Activated CD4-positive, alpha-beta T cell treated with anti-CD3 and anti-CD28 coated beads, Interleukin-2, Interleukin-4, amounts not matched to agents 100 ng/mL and 50 ng/mL, durations not matched to agents 16 hours and 8 hours (primary cell): ENCODE results near the gene CD151.

ENCODE experiments used
- DNase-seq: peaks from one replicate; pipeline ENCODE4 v3.0.0-alpha.2; 2020; ENCODE audit warnings: low spot score

CD151 gene

DNA sequence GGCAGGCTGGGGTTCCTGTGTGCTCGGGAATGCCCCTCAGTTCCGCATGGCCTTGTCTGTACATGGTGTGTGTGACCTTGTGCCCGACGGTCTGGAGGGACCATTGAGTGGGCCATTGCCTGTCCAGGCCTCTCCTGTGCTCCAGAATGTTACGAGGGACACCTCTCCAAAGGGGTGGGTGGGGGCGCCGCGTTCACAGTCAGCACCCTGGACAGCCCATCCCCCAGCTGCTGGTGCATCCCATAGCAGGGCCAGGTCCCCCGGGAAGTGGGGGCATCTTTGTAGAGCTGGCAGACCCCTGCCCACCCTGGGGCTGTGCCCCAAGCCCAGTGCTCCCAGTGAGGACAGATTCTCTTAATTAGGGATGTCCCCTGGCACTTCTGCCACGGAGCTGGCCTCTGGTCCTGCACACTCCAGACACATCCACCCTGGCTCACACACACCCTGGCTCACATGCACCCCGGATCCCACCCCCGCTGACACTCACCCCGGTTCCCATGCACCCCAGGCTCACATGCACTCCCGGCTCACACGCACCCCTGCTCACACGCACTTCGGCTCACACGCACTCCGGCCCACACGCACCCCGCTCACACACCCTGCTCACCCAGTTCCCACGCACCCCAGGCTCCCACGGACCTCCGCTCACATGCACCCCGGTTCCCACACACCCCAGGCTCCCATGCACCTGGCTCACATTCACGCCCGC lies 25.5 kb downstream of the CD151 start:
- DNase-seq: no peak

DNA sequence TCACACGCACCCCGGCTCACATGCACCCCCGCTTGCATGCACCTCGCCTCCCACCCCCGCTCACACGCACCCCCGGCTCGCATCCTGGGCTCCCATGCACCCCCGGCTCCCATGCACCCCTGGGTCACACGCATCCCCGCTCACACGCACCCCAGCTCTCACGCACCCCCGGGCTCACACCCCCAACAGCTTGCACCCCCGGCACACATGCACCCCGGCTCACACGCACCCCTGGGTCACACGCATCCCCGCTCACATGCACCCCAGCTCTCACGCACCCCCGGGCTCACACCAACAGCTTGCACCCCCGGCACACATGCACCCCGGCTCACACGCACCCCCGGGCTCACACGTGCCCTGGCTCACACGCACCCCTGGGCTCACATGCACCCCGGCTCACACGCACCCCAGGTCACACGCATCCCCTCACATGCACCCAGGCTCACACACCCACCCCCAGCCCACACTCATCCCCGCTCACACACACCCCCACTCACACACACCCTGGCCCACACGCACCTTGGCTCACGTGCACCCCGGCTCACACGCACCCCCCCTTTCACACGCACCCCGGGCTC lies 26.1 kb downstream of the CD151 start:
- no peak for DNase-seq

DNA sequence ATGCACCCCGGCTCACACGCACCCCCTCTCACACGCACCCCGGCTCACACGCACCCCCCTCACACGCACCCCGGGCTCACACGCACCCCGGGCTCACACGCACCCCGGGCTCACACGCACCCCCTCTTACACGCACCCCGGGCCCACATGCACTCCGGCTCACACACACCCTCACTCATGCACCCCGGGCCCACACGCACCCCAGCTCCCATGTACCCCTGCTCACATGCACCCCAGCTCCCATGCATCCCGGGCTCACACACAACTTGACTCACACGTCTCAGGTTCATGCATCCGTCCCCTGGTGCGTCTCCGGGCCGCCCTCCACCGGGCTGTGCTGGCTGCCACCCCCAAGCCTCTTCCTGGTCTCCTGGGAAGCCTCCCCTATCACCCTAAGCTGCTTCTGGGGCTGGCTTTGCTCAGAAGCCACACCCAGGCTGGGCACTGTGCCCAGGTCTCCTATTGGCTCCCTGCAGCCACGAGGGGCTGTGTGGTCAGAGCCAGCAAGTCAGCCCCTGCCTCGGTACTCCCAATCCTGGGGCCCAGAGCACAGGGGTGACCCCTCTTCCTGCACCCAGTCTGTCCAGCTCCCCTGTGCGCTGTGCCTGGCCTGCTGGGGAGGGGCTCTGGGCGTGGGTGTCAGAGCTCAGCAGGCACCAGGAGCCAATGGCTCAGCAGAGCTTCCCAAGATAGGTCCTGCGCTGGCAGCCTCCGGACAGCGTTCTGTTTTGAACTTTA lies 26.8 kb downstream of the CD151 start:
- DNase-seq: no peak

DNA sequence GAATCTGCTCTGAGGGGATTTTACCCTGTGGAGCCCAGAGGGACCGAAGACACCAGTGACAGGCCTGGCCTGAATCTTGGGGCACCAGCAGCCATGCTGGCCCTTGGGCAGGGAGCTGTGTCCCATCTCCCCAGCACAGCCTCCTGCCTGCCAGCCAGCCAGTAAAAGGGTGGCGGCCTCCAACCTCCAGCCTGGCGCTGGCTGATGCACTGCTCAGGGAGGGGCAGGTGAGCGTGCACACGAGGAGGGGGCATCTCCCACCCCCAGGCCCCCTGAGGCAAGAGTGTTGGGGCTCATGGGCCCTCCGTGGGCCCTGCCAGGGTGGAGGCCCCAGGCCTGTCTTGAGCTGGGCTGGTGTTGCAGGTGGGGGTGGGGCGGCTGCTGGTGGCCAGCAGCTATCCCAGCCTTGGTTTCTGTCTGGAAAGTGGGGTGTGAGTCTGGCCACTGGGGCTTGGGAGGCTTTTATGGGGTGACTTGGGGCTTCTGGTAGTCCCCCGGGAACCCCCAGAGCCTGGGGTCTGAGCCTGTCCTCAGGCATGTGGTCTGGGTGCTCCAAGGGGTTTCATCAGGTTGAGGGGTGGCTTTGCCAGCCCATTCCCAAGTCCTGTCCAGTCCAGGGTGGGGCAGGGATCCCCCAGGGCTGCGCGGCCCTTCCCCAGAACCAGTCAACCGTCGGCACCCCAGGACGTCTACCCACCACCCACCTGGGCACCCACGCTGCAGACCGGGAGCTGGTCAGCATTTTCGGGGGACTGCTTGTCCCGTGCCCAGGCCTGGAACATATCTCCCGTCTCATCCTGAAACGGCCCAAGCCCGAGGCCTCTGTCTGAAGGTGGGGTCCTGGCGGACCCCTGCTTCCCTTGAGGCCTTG lies 27.7 kb downstream of the CD151 start:
- no peak for DNase-seq

DNA sequence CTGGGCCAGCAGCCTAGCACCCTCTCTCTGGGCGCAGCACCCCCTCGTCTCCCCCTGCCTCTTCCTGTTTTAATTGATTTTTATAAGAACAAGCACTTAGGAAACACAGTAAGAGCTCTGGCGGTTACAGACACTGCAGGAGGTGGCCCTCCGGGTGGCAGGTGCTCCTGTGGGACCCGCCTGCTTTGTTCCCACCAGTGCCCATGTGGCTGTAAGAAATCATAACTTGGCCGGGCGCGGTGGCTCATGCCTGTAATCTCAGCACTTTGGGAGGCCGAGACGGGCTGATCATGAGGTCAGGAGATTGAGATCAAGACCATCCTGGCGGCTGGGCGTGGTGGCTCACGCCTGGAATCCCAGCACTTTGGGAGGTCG lies 28.3 kb downstream of the CD151 start:
- no peak for DNase-seq

GRCh38 chr11:862081-862661 lies 29.4 kb downstream of the CD151 start:
- no peak for DNase-seq

DNA sequence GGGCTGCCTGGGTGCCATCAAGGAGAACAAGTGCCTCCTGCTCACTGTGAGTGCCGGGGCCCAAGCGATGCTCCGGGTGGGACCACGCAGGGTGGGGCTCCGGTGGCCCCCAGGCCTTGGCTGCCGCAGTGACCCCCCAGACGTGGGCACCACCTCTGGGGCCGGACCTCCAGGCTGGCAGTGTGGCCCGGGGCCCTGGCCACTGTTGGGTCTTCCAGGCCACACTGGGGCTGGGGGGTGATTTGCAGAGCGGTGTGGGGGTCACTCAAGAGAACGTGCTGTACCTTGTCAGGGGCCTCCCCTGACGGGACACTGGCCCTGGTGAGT lies 29.9 kb downstream of the CD151 start:
- DNase-seq: no peak

- DNase-seq: no peak
Measured at GRCh38 chr11:863023-863909, 30.5 kb downstream of the CD151 start.

DNA sequence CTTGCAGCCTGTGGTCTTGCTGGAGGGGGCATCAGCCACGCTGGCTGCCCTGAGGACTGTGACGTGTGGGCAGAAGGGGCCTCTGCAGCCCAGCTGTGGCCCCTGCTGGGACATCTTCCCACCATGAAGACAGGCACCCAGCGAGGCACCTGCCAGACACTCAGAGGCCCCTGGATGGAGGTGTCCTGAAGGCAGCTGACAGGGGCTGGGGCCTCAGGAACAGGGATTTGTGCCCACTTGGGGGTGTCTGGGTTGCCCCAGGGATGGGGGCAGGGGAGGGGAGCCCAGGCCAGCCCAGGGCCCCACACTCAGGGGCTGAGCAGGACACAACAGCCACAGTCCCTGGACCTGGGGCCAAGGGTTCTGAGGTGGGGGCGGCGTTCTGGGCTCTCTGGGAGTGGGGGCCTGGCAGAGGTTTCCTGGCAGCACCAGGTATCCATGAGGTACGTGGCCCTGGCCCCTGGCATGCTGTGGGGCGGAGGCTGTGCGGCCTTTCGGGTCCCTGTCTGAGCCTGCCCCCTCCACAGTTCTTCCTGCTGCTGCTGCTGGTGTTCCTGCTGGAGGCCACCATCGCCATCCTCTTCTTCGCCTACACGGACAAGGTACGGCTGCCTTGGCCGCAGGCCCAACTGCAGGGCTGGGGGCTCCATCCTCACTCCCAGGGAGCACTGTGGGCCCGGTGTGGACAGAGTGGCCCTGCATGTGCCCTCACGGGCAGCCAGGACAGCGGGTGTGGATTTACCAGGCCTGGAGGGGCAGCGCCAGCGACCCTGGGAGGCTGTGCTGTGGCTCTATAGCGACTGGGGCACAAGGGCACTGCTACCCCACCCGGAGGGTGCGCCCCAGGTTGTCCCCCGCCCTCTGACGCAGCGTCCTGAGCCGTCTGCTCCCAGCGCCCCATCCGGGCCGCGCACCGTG lies 31.4 kb downstream of the CD151 start:
- no peak for DNase-seq

GRCh38 chr11:864898-865297 lies 32.1 kb downstream of the CD151 start:
- DNase-seq: no peak

- no peak for DNase-seq
Measured at GRCh38 chr11:865462-866430, 33.0 kb downstream of the CD151 start.

DNA sequence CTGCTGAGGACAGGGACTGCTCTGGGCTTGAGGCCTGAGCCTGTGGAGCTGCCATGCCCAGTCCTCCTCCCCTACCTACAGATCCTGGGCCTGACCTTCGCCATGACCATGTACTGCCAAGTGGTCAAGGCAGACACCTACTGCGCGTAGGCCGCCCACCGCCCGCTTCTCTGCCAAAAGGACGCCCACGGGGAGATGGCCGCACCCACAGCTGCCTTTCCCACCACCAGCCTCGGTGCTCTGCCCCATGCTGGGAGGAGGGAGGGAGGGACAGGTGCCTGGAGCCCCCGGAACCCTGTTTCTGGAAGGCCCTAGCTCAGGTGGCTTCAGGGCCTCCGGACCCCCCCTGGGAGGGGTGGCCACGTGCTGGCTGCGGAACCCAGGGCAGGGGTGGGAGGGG lies 33.7 kb downstream of the CD151 start:
- no peak for DNase-seq

GRCh38 chr11:867856-868358 lies 35.2 kb downstream of the CD151 start:
- no peak for DNase-seq

DNA sequence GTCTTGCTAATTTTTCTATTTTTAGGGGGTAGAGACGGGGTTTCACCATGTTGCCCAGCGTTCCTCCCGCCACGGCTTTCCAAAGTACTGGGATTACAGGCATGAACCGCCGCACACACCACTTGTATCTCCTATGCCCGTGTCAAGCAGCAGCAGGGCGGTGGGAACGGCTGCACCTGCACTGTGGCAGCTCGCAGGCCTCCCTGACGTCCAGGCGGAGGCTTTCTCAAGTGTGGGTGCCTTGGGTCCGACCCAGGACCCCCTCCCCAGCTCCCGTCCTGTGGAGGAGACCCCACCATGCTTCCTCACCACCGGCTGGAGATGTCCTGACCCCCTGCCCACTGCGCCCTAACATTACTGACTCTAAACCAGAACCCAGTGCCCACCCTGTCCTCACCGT lies 35.6 kb downstream of the CD151 start:
- no peak for DNase-seq

- DNase-seq: no peak
Measured at GRCh38 chr11:868802-869201, 36.0 kb downstream of the CD151 start.

- DNase-seq: no peak
Measured at GRCh38 chr11:869399-870126, 36.8 kb downstream of the CD151 start.

- DNase-seq: no peak
Measured at GRCh38 chr11:870127-870413, 37.3 kb downstream of the CD151 start.

GRCh38 chr11:870418-870817 lies 37.7 kb downstream of the CD151 start:
- DNase-seq: no peak
